ENCODE measurements around the gene AHNAK2.

The AHNAK2 gene

GRCh38 chr14:104989951-104990303 is 11.8 kb upstream of the AHNAK2 start:
- in situ Hi-C loops (cut with HindIII; ENCODE audit: low pct_unique_long_range_greater_than_20kb, low sequenced_read_pairs) = no loop called here
- TF ChIP-seq JUND (IDR thresholded peaks at IDR 0.05; ENCODE audit: low read depth) = no peak

GRCh38 chr14:104989236-104989950 is 11.2 kb upstream of the AHNAK2 start:
- TF ChIP-seq JUND (IDR thresholded peaks at IDR 0.05; ENCODE audit: low read depth) = no peak
- in situ Hi-C loops (cut with HindIII; ENCODE audit: low pct_unique_long_range_greater_than_20kb, low sequenced_read_pairs) = no loop called here
- no peak for DNase-seq (ENCODE audit: low read depth in 1 of 2, low spot score in 1 of 2)

More at GRCh38 chr14:104989951-104990303, 11.8 kb upstream of the AHNAK2 start:
- DNase-seq (ENCODE audit: low read depth in 1 of 2, low spot score in 1 of 2) = no peak

- DNase-seq (ENCODE audit: low read depth in 1 of 2, low spot score in 1 of 2) = no peak
- no peak for TF ChIP-seq JUND (IDR thresholded peaks at IDR 0.05; ENCODE audit: low read depth)
- in situ Hi-C loops (cut with HindIII; ENCODE audit: low pct_unique_long_range_greater_than_20kb, low sequenced_read_pairs) = no loop called here
Measured at GRCh38 chr14:104986487-104987164, 8.5 kb upstream of the AHNAK2 start.

- in situ Hi-C loops (cut with HindIII; ENCODE audit: low pct_unique_long_range_greater_than_20kb, low sequenced_read_pairs) = no loop called here
- peak; percentile 96 to 99 for DNase-seq (ENCODE audit: low read depth in 1 of 2, low spot score in 1 of 2)
- TF ChIP-seq JUND (IDR thresholded peaks at IDR 0.05; ENCODE audit: low read depth) = no peak
Measured at GRCh38 chr14:104985675-104986486, 7.7 kb upstream of the AHNAK2 start, which contains the start of gene CLBA1. CLBA1 (plus strand) TSS chr14:104985788; CDS start chr14:104986432, 644 bp downstream.

DNA sequence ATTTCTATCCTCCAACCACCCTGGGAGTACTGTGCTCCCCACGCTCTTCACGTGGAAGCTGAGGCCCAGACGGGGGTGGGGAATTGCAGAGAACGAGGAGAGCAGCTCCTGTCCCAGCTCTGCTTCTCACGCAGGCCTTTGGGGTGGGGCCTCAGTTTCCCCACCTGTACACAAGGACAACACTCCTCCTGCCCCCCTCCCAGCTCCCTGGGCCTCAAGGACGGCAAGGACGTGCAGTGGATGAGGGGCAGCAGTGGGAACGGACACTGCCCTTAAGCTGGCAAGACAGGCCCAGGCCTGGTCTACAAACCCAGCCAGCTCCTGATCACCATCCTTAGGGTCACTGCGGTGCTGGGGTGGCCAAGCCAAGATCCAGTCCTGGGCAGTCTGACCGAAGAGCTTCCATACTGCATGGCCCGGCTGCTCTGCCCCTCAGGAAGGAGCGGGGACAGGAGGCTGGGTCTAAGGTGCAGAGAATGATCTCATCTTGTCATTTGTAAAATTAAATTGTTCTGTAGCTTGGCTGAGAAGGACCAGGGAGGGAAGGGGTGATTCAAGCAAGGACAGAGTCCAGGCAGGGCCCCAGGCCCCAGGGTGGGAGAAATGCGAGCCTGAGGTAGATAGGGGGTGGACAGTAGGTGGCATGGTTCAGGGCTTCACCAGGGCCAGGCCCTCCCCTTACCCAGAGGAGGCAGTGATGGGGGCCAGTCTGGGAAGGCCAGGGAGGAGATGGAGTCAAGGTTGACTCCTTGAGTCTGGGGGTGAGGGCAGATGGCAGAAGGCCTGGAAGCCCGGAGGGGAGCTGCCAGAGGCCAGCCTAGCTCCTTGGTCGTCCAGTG is 6.1 kb upstream of the AHNAK2 start:
- in situ Hi-C loops (cut with HindIII; ENCODE audit: low pct_unique_long_range_greater_than_20kb, low sequenced_read_pairs) = no loop called here
- DNase-seq (ENCODE audit: low read depth in 1 of 2, low spot score in 1 of 2) = no peak
- no peak for TF ChIP-seq JUND (IDR thresholded peaks at IDR 0.05; ENCODE audit: low read depth)

- DNase-seq (ENCODE audit: low read depth in 1 of 2, low spot score in 1 of 2) = no peak
- no peak for TF ChIP-seq JUND (IDR thresholded peaks at IDR 0.05; ENCODE audit: low read depth)
- in situ Hi-C loops (cut with HindIII; ENCODE audit: low pct_unique_long_range_greater_than_20kb, low sequenced_read_pairs) = no loop called here
Measured at GRCh38 chr14:104983231-104983721, 5.1 kb upstream of the AHNAK2 start.

- no peak for TF ChIP-seq JUND (IDR thresholded peaks at IDR 0.05; ENCODE audit: low read depth)
- in situ Hi-C loops (cut with HindIII; ENCODE audit: low pct_unique_long_range_greater_than_20kb, low sequenced_read_pairs) = no loop called here
- DNase-seq (ENCODE audit: low read depth in 1 of 2, low spot score in 1 of 2) = no peak
Measured at GRCh38 chr14:104982548-104983230, 4.5 kb upstream of the AHNAK2 start.

- TF ChIP-seq JUND (IDR thresholded peaks at IDR 0.05; ENCODE audit: low read depth) = no peak
- in situ Hi-C loops (cut with HindIII; ENCODE audit: low pct_unique_long_range_greater_than_20kb, low sequenced_read_pairs) = no loop called here
- no peak for DNase-seq (ENCODE audit: low read depth in 1 of 2, low spot score in 1 of 2)
Measured at GRCh38 chr14:104981699-104982541, 3.7 kb upstream of the AHNAK2 start.

GRCh38 chr14:104980611-104981531 is 2.7 kb upstream of the AHNAK2 start:
- in situ Hi-C loops (cut with HindIII; ENCODE audit: low pct_unique_long_range_greater_than_20kb, low sequenced_read_pairs) = no loop called here
- no peak for DNase-seq (ENCODE audit: low read depth in 1 of 2, low spot score in 1 of 2)
- no peak for TF ChIP-seq JUND (IDR thresholded peaks at IDR 0.05; ENCODE audit: low read depth)

Data from T47D (cell line).